AG04449 (cell line): ENCODE results near the gene CSTA.

Source experiments
- CTCF ChIA-PET: fragments of 350-600 bp; formaldehyde crosslinking; extraction: SDS; loops from one replicate; lab custom pipeline; 2021; ENCODE audit warnings: antibody characterized with exemption; lab: Yijun Ruan, JAX
- POLR2A ChIA-PET: fragments of 400-600, 350-600 bp; formaldehyde crosslinking; extraction: SDS; loops from one replicate; lab custom pipeline; 2020; ENCODE audit warnings: antibody characterized with exemption, inconsistent platforms; lab: Yijun Ruan, JAX
- DNase-seq: peaks from one replicate; pipeline ENCODE4 v3.0.0-alpha.2; 2010; ENCODE audit warnings: low read depth, low spot score
- H3K4me3 ChIP-seq: 2 replicates; pipeline ENCODE4 v1.5.1; 2011; ENCODE audit warnings: low read depth, mild to moderate bottlenecking, control low read depth, low read length
- TF ChIP-seq, protein P1 (sequence below): IDR thresholded peaks from one replicate; pipeline ENCODE4 v1.5.1; 2011; ENCODE audit warnings: mild to moderate bottlenecking, moderate library complexity, low read length, control low read depth, inconsistent platforms; ENCODE audit not compliant: insufficient read depth; ENCODE audit errors: missing control alignments

Gene CSTA

GRCh38 chr3:122390665-122391064, 65.6 kb downstream of the CSTA start:
- H3K4me3 ChIP-seq: no peak overlapping the region
- ChIA-PET POLR2A (no interaction called here), CTCF (interaction anchor here (1.3 to 6.2 kb wide), 3 partner anchors 9 to 290 kb away, joined by 4 to 71 read pairs (median 6); partner anchors contain the start of gene PARP14)
- no peak for DNase-seq
- TF ChIP-seq, protein P1, sequence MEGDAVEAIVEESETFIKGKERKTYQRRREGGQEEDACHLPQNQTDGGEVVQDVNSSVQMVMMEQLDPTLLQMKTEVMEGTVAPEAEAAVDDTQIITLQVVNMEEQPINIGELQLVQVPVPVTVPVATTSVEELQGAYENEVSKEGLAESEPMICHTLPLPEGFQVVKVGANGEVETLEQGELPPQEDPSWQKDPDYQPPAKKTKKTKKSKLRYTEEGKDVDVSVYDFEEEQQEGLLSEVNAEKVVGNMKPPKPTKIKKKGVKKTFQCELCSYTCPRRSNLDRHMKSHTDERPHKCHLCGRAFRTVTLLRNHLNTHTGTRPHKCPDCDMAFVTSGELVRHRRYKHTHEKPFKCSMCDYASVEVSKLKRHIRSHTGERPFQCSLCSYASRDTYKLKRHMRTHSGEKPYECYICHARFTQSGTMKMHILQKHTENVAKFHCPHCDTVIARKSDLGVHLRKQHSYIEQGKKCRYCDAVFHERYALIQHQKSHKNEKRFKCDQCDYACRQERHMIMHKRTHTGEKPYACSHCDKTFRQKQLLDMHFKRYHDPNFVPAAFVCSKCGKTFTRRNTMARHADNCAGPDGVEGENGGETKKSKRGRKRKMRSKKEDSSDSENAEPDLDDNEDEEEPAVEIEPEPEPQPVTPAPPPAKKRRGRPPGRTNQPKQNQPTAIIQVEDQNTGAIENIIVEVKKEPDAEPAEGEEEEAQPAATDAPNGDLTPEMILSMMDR: no peak
